Measurements from ENCODE around the gene BICDL1.

Gene BICDL1

GRCh38 chr12:120085920-120086645, 97.0 kb downstream of the BICDL1 start:
- no peak for DNase-seq

GRCh38 chr12:120086801-120087621, 98.0 kb downstream of the BICDL1 start:
- peak; percentile 99 for DNase-seq

- DNase-seq, result no peak
Measured at GRCh38 chr12:120089105-120089504, 100.1 kb downstream of the BICDL1 start.

- no peak for DNase-seq
Measured at GRCh38 chr12:120089796-120090195, 100.8 kb downstream of the BICDL1 start.

GRCh38 chr12:120090206-120090605, 101.2 kb downstream of the BICDL1 start:
- DNase-seq, result no peak

- no peak for DNase-seq
Measured at GRCh38 chr12:120090626-120091295, 101.7 kb downstream of the BICDL1 start.

- DNase-seq, result no peak
Measured at GRCh38 chr12:120091371-120092090, 102.5 kb downstream of the BICDL1 start.

GRCh38 chr12:120092551-120093335, 103.7 kb downstream of the BICDL1 start:
- no peak for DNase-seq

GRCh38 chr12:120093336-120093591, 104.2 kb downstream of the BICDL1 start:
- DNase-seq, result no peak

- DNase-seq, result no peak
Measured at GRCh38 chr12:120093592-120094355, 104.7 kb downstream of the BICDL1 start.

- no peak for DNase-seq
Measured at GRCh38 chr12:120094485-120094884, 105.4 kb downstream of the BICDL1 start.

GRCh38 chr12:120095331-120095730, 106.3 kb downstream of the BICDL1 start:
- DNase-seq, result no peak

GRCh38 chr12:120095736-120096135, 106.7 kb downstream of the BICDL1 start:
- no peak for DNase-seq

- DNase-seq, result no peak
Measured at GRCh38 chr12:120096671-120097202, 107.7 kb downstream of the BICDL1 start.

GRCh38 chr12:120098756-120099470, 109.9 kb downstream of the BICDL1 start:
- no peak for DNase-seq

- DNase-seq, result no peak
Measured at GRCh38 chr12:120099738-120100137, 110.7 kb downstream of the BICDL1 start.

- DNase-seq, result no peak
Measured at GRCh38 chr12:120100630-120101029, 111.6 kb downstream of the BICDL1 start.

- no peak for DNase-seq
Measured at GRCh38 chr12:120101182-120101581, 112.1 kb downstream of the BICDL1 start.

- no peak for DNase-seq
Measured at GRCh38 chr12:120101617-120102016, 112.6 kb downstream of the BICDL1 start.

- no peak for DNase-seq
Measured at GRCh38 chr12:120102189-120103043, 113.4 kb downstream of the BICDL1 start.

All from NCI-H146 (cell line).